Measurements from ENCODE around the gene CNKSR1. TPM values are rescaled to one million over a fixed set of nuclear protein-coding genes. Genes with fewer than 3 reads are reported as not detected.

Gene CNKSR1
- total and polyA plus RNA-seq, 2 donors (not counting 1 experiment from before 2014, with no cell fraction given) = 3.7 to 5.8 TPM

DNA sequence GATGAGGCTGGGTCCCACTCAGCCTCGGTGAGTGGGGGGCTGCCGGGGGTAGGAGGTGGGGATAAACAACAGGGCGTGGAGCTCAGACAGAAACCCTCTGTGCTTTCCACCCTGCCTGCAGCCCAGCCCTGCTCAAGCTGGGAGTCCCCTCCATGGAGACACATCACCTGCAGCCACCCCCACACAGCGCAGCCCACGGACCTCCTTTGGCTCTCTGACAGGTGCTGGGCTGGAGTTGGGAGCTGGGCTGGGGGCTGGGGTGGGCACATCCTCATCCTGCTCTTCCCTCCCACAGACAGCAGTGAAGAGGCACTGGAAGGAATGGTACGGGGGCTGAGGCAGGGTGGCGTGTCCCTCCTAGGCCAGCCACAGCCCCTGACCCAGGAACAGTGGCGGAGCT is 11.2 kb downstream of the CNKSR1 start:
- Histone ChIP-seq H3K4me1 (ENCODE audit: control insufficient read depth in 2 of 2, insufficient read depth in 2 of 2, low read length in 2 of 2) (no peaks in the 10 kb centered on the region), H2AFZ (ENCODE audit: insufficient read depth, low read depth, low read length, poor library complexity, severe bottlenecking) (no peak overlapping the region), H3K4me3 (ENCODE audit: control extremely low read depth in 1 of 5, extremely low read depth in 1 of 5, insufficient read depth in 1 of 5, low read depth in 2 of 5, low read length in 4 of 5) (no peak overlapping the region), H3K79me2 (ENCODE audit: control insufficient read depth, insufficient read depth, low read length) (no peaks in the 10 kb centered on the region), H3K36me3 (replicated peaks in 1 of 2; ENCODE audit: control extremely low read depth in 1 of 2, control insufficient read depth in 1 of 2, extremely low read depth in 1 of 2, insufficient read depth in 2 of 2, low read length in 1 of 2) (no peaks in the 10 kb centered on the region), H3K27ac (ENCODE audit: low read length in 2 of 2) (no peak overlapping the region), H3K4me2 (replicated peaks; ENCODE audit: low read depth, low read length, poor library complexity, severe bottlenecking) (no peak overlapping the region), H4K20me1 (ENCODE audit: control insufficient read depth, insufficient read depth, low read length, poor library complexity, severe bottlenecking) (no peaks in the 10 kb centered on the region), H3K9me3 (ENCODE audit: control extremely low read depth in 1 of 3, control insufficient read depth in 2 of 3, insufficient read depth in 1 of 3, low read length in 2 of 3) (no peaks in the 10 kb centered on the region), H3K27me3 (replicated peaks in 1 of 4; ENCODE audit: control extremely low read depth in 1 of 4, control insufficient read depth in 3 of 4, insufficient read depth in 4 of 4, low read length in 3 of 4) (no peaks in the 10 kb centered on the region), H3K9ac (ENCODE audit: low read length) (no peak overlapping the region)
- no peaks in the 10 kb centered on the region for H3K9me3 Mint-ChIP-seq (ENCODE audit: insufficient read depth)
- no peak overlapping the region for H3K4me3 Mint-ChIP-seq
- ATAC-seq (ENCODE audit: low read depth) (no peak), DNase-seq (no peak)
- ChIA-PET POLR2A (no interaction called here), CTCF (interaction anchor here (1.0 to 1.3 kb wide), 3 partner anchors 43 to 229 kb away, joined by 3 read pairs; no protein-coding TSS in a partner anchor)
- TF ChIP-seq, protein P1, sequence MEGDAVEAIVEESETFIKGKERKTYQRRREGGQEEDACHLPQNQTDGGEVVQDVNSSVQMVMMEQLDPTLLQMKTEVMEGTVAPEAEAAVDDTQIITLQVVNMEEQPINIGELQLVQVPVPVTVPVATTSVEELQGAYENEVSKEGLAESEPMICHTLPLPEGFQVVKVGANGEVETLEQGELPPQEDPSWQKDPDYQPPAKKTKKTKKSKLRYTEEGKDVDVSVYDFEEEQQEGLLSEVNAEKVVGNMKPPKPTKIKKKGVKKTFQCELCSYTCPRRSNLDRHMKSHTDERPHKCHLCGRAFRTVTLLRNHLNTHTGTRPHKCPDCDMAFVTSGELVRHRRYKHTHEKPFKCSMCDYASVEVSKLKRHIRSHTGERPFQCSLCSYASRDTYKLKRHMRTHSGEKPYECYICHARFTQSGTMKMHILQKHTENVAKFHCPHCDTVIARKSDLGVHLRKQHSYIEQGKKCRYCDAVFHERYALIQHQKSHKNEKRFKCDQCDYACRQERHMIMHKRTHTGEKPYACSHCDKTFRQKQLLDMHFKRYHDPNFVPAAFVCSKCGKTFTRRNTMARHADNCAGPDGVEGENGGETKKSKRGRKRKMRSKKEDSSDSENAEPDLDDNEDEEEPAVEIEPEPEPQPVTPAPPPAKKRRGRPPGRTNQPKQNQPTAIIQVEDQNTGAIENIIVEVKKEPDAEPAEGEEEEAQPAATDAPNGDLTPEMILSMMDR (IDR thresholded peaks at IDR 0.05) = no peak
- no peak for TF ChIP-seq EZH2 (IDR thresholded peaks at IDR 0.05; ENCODE audit: borderline replicate concordance, insufficient read depth, low read depth, low read length, poor library complexity, severe bottlenecking)
- 100% methylated on average over 2 of the region's 8 CpGs for WGBS (ENCODE audit: insufficient coverage)
- H3K27me3 Mint-ChIP-seq = no peaks in the 10 kb centered on the region
- intact Hi-C loops (cut with micrococcal nuclease) = no loop called here
- no peak overlapping the region for H3K27ac Mint-ChIP-seq
- H3K4me1 Mint-ChIP-seq = no peaks in the 10 kb centered on the region

DNA sequence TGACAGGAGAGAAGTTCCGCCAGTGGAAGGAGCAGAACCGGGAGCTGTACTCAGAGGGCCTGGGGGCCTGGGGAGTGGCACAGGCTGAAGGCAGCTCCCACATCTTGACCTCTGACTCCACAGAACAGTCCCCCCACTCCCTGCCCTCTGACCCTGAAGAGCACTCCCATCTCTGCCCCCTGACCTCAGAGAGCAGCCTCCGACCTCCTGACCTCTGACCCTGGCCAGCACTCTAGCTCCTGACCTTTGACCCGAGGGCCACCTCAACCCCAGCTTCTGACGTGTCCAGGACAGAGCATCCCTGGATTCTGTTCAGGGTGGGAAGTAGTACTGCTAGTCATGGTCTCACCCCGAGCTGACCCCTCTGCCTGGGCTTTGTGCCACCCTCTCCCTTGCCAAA is 12.0 kb downstream of the CNKSR1 start:
- Histone ChIP-seq H3K4me1 (ENCODE audit: control insufficient read depth in 2 of 2, insufficient read depth in 2 of 2, low read length in 2 of 2) (no peaks in the 10 kb centered on the region), H3K9ac (ENCODE audit: low read length) (no peak overlapping the region), H3K36me3 (replicated peaks in 1 of 2; ENCODE audit: control extremely low read depth in 1 of 2, control insufficient read depth in 1 of 2, extremely low read depth in 1 of 2, insufficient read depth in 2 of 2, low read length in 1 of 2) (no peaks in the 10 kb centered on the region), H2AFZ (ENCODE audit: insufficient read depth, low read depth, low read length, poor library complexity, severe bottlenecking) (no peak overlapping the region), H3K4me2 (replicated peaks; ENCODE audit: low read depth, low read length, poor library complexity, severe bottlenecking) (no peak overlapping the region), H3K79me2 (ENCODE audit: control insufficient read depth, insufficient read depth, low read length) (no peaks in the 10 kb centered on the region), H3K4me3 (ENCODE audit: control extremely low read depth in 1 of 5, extremely low read depth in 1 of 5, insufficient read depth in 1 of 5, low read depth in 2 of 5, low read length in 4 of 5) (no peak overlapping the region), H4K20me1 (ENCODE audit: control insufficient read depth, insufficient read depth, low read length, poor library complexity, severe bottlenecking) (no peaks in the 10 kb centered on the region), H3K27me3 (replicated peaks in 1 of 4; ENCODE audit: control extremely low read depth in 1 of 4, control insufficient read depth in 3 of 4, insufficient read depth in 4 of 4, low read length in 3 of 4) (peaks cover 0 to 2% (median 0%) of the 10 kb centered on the region in 4 experiments), H3K9me3 (ENCODE audit: control extremely low read depth in 1 of 3, control insufficient read depth in 2 of 3, insufficient read depth in 1 of 3, low read length in 2 of 3) (no peaks in the 10 kb centered on the region), H3K27ac (ENCODE audit: low read length in 2 of 2) (no peak overlapping the region)
- intact Hi-C loops (cut with micrococcal nuclease) = no loop called here
- TF ChIP-seq, protein P1 (IDR thresholded peaks at IDR 0.05) = no peak
- TF ChIP-seq EZH2 (IDR thresholded peaks at IDR 0.05; ENCODE audit: borderline replicate concordance, insufficient read depth, low read depth, low read length, poor library complexity, severe bottlenecking) = no peak
- DNase-seq = no peak
- ChIA-PET CTCF (interaction anchor here (1.0 to 1.3 kb wide), 6 partner anchors 16 to 228 kb away, joined by 3 read pairs; partner anchors contain the start of gene CEP85), POLR2A (no interaction called here)
- ATAC-seq (ENCODE audit: low read depth) = no peak
- WGBS (ENCODE audit: insufficient coverage) = 95% methylated on average over 4 of the region's 6 CpGs
- H3K4me1 Mint-ChIP-seq = no peaks in the 10 kb centered on the region
- H3K9me3 Mint-ChIP-seq (ENCODE audit: insufficient read depth) = no peaks in the 10 kb centered on the region
- H3K27ac Mint-ChIP-seq = no peak overlapping the region
- no peak overlapping the region for H3K4me3 Mint-ChIP-seq
- H3K27me3 Mint-ChIP-seq = no peaks in the 10 kb centered on the region

Measured in B cell (primary cell).